ENCODE data around the gene FRMD7.

Gene FRMD7

DNA sequence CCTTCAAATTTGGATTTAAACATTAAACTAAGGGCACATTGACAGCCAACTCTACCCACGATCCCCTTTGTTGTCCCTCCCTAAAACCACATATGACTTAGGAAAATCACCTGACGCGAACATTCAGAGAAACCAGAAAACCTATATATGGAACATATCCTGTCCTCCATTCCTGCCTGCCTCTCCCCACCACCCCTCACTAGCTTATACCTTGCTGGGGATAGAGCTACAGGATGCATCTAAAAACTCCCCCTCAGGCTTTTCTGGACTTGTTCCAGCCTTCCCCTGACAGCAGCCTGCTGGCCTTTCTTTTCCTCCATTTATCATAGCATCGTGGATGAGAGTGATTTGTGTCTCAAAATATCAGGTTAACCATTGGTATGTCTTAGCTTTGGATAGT lies 96.0 kb downstream of the FRMD7 start:
- peak; percentile 7 for DNase-seq

DNA sequence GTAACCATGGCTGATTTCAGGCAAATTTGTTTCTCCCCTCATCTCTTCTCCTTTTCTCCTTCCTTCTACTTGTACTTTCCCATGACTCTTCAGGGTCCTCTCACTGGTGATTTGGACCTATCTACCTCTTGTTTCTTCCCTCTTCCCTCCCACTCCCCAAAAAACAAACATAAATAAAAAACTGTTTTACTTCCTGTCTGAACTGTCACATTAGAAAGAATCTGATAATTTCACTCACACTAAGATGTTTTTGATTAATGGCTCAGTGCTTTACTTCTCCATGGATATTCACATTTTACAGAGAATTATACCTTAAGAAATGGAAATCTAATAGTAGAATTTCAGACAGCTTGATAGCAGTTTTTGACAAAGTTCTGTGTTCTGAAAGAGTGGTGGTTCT lies 97.6 kb downstream of the FRMD7 start:
- no peak for DNase-seq

Data from NCI-H226 (cell line).